Right lobe of liver (tissue), 6 donors: ENCODE data around the gene RXFP4. TPM values are rescaled to one million over a fixed set of nuclear protein-coding genes. Genes with fewer than 3 reads are reported as not detected.
A peak's percentile ranks its signal among the peaks of the same experiment; 100 is the strongest.
"Not testable (repeated sequence)": the region's sequence is repeated elsewhere in the genome, so short reads cannot be mapped to it uniquely, and the experiment has no call there.

Experiments used
- ATAC-seq, 4 donors: fragments of 200-7000 bp; cut with Tn5 transposase; one replicate each; pipeline ENCODE4 v1.9.1; 2020; ENCODE audit warnings: mild to moderate bottlenecking in 4 of 4, moderate library complexity in 4 of 4
- DNase-seq, 3 donors: peaks; one replicate each; pipeline ENCODE4 v3.0.0-alpha.2; 2020
- H3K27ac ChIP-seq, 3 donors: fragments of 200-600 bp; one replicate each; pipeline ENCODE4 v1.8.0; 2022
- H3K27me3 ChIP-seq, 2 donors: fragments of 200-600 bp; one replicate each; pipeline ENCODE4 v1.8.0; 2022
- H3K36me3 ChIP-seq, 4 donors: fragments of 200-600 bp; sonication (generic) in 1 of 4; one replicate each; pipeline versions ENCODE4 v1.5.1 to v1.8.0; 2017 to 2022; ENCODE audit warnings: control low read depth in 1 of 4
- H3K4me1 ChIP-seq, 4 donors: fragments of 200-600 bp; sonication (generic) in 1 of 4; one replicate each; pipeline versions ENCODE4 v1.5.1 to v1.8.0; 2017 to 2022; ENCODE audit warnings: control low read depth in 1 of 4
- H3K4me3 ChIP-seq, 3 donors: fragments of 200-600 bp; one replicate each; pipeline ENCODE4 v1.8.0; 2022
- H3K9me3 ChIP-seq, 4 donors: fragments of 200-600 bp; sonication (generic) in 1 of 4; one replicate each; pipeline versions ENCODE4 v1.5.1 to v1.8.0; 2017 to 2022; ENCODE audit warnings: control low read depth in 1 of 4
- CTCF ChIP-seq, 4 donors: fragments of 200-600 bp in 3 of 4; fragments of 450-650 bp in 1 of 4; IDR thresholded peaks; one replicate each; pipeline versions ENCODE4 v1.5.1 to v1.8.0; 2016 to 2022; ENCODE audit warnings: antibody characterized with exemption in 4 of 4, mild to moderate bottlenecking in 2 of 4
- POLR2A ChIP-seq: fragments of 450-650 bp; IDR thresholded peaks from one replicate; pipeline ENCODE4 v1.6.1; 2017; ENCODE audit warnings: antibody characterized with exemption, mild to moderate bottlenecking
- whole genome bisulfite sequencing: methylation state at CpG from one replicate; pipeline ENCODE4 v1.1.6; 2018; ENCODE audit warnings: low coverage, low lambda C conversion rate; ENCODE audit not compliant: insufficient coverage; ENCODE audit errors: missing lambda C conversion rate; 5-methylcytosine and 5-hydroxymethylcytosine counted together
- intact Hi-C, 2 donors: fragments of 100-400 bp; cut with DNase I; formaldehyde crosslinking; loops; one replicate each; pipeline versions ENCODE4 v1.11.2 to v1.14.1; 2022
- long read RNA-seq: library from polyadenylated mRNA; unstranded; transcript quantifications from one replicate; pipeline ENCODE4 v2.0.0, GENCODE V29; 2019
- total RNA-seq, 6 experiments: library from RNA; depleted of rRNA in 2 of 6; stranded (reverse); fragments of >200 nt in 2 of 6; fragmentation: NEBNext Ultra II Directional in 3 of 6; extraction: Animal tissue kit (Norgen Biotek cat#: 25700) in 3 of 6; gene quantifications; one replicate each; pipeline versions ENCODE4 v1.1.0 to v1.2.4, GENCODE V29; 2016 to 2023
- donor health status: DM: no; HTN: yes; CAD: no.
- donor health status: DM: no; HTN: no; CAD: no.
- donor health status: DM: no; HTN: no; CAD: no.
- donor health status: DM: no; HTN: yes; CAD: no.
- donor health status: DM: no; HTN: yes; CAD: no.

RXFP4 gene
- not detected for total RNA-seq
- long read RNA-seq = 0 reads

- intact Hi-C loops = loop anchor here in 1 of 2 donors (5.0 kb wide), 1 partner anchor 41 kb away; no protein-coding TSS in a partner anchor
- ATAC-seq (peak in 1 of 4 donors; percentile 3), DNase-seq (no peak)
- no peak for TF ChIP-seq POLR2A
- TF ChIP-seq CTCF (IDR thresholded peaks at IDR 0.05) = no peak
- 79% methylated on average over 7 of the region's 11 CpGs for WGBS
- Histone ChIP-seq H3K4me1 (peaks cover 0 to 9% (median 3%) of the 10 kb centered on the region in 4 donors), H3K4me3 (no peak within 1 kb of the TSS), H3K27me3 (no peaks in the 10 kb centered on the region), H3K9me3 (no peaks in the 10 kb centered on the region), H3K36me3 (no peaks in the 10 kb centered on the region), H3K27ac (peak within 1 kb of the TSS; percentile 10 to 51 (median 37))
These were observed at the start of gene RXFP4 for GRCh38 chr1:155940993-155941844. Gene RXFP4, plus strand, starts transcription at chr1:155941638. Its CDS starts 72 bp downstream, at chr1:155941710.

- H3K9me3 ChIP-seq = no peaks in the 10 kb centered on the region
- no peak for DNase-seq
- no peaks in the 10 kb centered on the region for H3K27me3 ChIP-seq
- TF ChIP-seq CTCF (IDR thresholded peaks at IDR 0.05) (no peak), POLR2A (no peak)
- ATAC-seq = no peak
- H3K27ac ChIP-seq = peak overlapping the region in 1 of 3 donors; percentile 80
- peaks cover 0 to 12% (median 0%) of the 10 kb centered on the region in 4 donors for H3K36me3 ChIP-seq
- intact Hi-C loops = no loop called here
- WGBS = 44% methylated on average over 3 of the region's 3 CpGs
- H3K4me1 ChIP-seq = no peaks in the 10 kb centered on the region
- no peak overlapping the region for H3K4me3 ChIP-seq
These were observed 48.6 kb upstream of the RXFP4 start for GRCh38 chr1:155892796-155893195.

- H3K36me3 ChIP-seq = peaks cover 0 to 14% (median 0%) of the 10 kb centered on the region in 4 donors
- peak overlapping the region; percentile 22 to 80 (median 37) for H3K27ac ChIP-seq
- WGBS = 38% methylated on average over 10 of the region's 10 CpGs
- H3K4me1 ChIP-seq = no peaks in the 10 kb centered on the region
- DNase-seq (no peak), ATAC-seq (peak; percentile 63 to 92 (median 72))
- H3K27me3 ChIP-seq = no peaks in the 10 kb centered on the region
- H3K4me3 ChIP-seq = no peak overlapping the region
- no peaks in the 10 kb centered on the region for H3K9me3 ChIP-seq
- TF ChIP-seq CTCF (IDR thresholded peaks at IDR 0.05) = no peak
- TF ChIP-seq POLR2A = no peak
- intact Hi-C loops = no loop called here
These were observed 47.9 kb upstream of the RXFP4 start for GRCh38 chr1:155893389-155894142.

GRCh38 chr1:155895617-155896016 lies 45.8 kb upstream of the RXFP4 start:
- H3K9me3 ChIP-seq, H3K27me3 ChIP-seq, H3K4me1 ChIP-seq, DNase-seq, H3K4me3 ChIP-seq, ATAC-seq, H3K27ac ChIP-seq, intact Hi-C loops: not testable (repeated sequence)
- 94% methylated on average over 6 of the region's 6 CpGs for WGBS
- H3K36me3 ChIP-seq = peaks cover 0 to 34% (median 15%) of the 10 kb centered on the region in 4 donors

- DNase-seq = not testable (repeated sequence)
These were observed 45.0 kb upstream of the RXFP4 start for GRCh38 chr1:155896476-155896875.

More at GRCh38 chr1:155896476-155896875, 45.0 kb upstream of the RXFP4 start:
- H3K27ac ChIP-seq, H3K4me3 ChIP-seq, ATAC-seq, intact Hi-C loops, H3K4me1 ChIP-seq, H3K27me3 ChIP-seq, H3K9me3 ChIP-seq: not testable (repeated sequence)
- H3K36me3 ChIP-seq = peaks cover 3 to 43% (median 20%) of the 10 kb centered on the region in 4 donors
- 94% methylated on average over 3 of the region's 8 CpGs for WGBS
